ENCODE data around the gene TOMM40. TPM values are rescaled to one million over a fixed set of nuclear protein-coding genes. Genes with fewer than 3 reads are reported as not detected.
A peak's percentile ranks its signal among the peaks of the same experiment; 100 is the strongest.

TOMM40 gene
- total and polyA plus RNA-seq, 9 of the 15 experiments (the other 6 are each of a cell fraction or from before 2014, with no cell fraction given), result 0.89 to 290 (median 160) TPM

DNA sequence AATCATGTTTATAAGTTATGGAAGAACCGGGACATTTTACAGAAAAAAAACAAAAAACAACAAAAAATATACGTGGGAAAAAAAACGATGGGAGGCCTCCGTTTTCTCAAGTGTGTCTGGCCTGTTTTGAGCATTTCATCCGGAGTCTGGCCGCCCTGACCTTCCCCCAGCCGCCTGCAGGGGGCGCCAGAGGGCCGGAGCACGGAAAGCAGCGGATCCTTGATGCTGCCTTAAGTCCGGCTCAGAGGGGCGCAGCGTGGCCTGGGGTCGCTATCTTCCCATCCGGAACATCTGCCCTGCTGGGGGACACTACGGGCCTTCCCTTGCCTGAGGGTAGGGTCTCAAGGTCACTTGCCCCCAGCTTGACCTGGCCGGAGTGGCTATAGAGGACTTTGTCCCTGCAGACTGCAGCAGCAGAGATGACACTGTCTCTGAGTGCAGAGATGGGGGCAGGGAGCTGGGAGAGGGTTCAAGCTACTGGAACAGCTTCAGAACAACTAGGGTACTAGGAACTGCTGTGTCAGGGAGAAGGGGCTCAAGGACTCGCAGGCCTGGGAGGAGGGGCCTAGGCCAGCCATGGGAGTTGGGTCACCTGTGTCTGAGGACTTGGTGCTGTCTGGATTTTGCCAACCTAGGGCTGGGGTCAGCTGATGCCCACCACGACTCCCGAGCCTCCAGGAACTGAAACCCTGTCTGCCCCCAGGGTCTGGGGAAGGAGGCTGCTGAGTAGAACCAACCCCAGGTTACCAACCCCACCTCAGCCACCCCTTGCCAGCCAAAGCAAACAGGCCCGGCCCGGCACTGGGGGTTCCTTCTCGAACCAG is 12.8 kb downstream of the TOMM40 start (continued):
- TF ChIP-seq RB1 (IDR thresholded peaks at IDR 0.05; ENCODE audit: low read depth), result peak; percentile 60; the same call in 1 of the 2 replicates
- TF ChIP-seq TFAP4 (CRISPR knock-in tag; IDR thresholded peaks at IDR 0.05; ENCODE audit: borderline replicate concordance), result peak; percentile 41; the same call in 1 of the 2 replicates
- TF ChIP-seq, protein P1, sequence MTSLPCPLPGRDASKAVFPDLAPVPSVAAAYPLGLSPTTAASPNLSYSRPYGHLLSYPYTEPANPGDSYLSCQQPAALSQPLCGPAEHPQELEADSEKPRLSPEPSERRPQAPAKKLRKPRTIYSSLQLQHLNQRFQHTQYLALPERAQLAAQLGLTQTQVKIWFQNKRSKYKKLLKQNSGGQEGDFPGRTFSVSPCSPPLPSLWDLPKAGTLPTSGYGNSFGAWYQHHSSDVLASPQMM (CRISPR knock-in tag; IDR thresholded peaks at IDR 0.05), result no peak
- TF ChIP-seq RBM25 (IDR thresholded peaks at IDR 0.05; ENCODE audit: low read depth, low read length, severe bottlenecking), result no peak
- no peak for TF ChIP-seq MED1 (CRISPR knock-in tag; IDR thresholded peaks at IDR 0.05; ENCODE audit: borderline replicate concordance)
- TF ChIP-seq, protein P2, sequence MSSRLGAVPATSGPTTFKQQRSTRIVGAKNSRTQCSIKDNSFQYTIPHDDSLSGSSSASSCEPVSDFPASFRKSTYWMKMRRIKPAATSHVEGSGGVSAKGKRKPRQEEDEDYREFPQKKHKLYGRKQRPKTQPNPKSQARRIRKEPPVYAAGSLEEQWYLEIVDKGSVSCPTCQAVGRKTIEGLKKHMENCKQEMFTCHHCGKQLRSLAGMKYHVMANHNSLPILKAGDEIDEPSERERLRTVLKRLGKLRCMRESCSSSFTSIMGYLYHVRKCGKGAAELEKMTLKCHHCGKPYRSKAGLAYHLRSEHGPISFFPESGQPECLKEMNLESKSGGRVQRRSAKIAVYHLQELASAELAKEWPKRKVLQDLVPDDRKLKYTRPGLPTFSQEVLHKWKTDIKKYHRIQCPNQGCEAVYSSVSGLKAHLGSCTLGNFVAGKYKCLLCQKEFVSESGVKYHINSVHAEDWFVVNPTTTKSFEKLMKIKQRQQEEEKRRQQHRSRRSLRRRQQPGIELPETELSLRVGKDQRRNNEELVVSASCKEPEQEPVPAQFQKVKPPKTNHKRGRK (tag; IDR thresholded peaks at IDR 0.05), result no peak
- TF ChIP-seq DEAF1 (CRISPR knock-in tag; IDR thresholded peaks at IDR 0.05), result peak; percentile 80
- no peak for TF ChIP-seq ZNF778 (CRISPR knock-in tag; IDR thresholded peaks at IDR 0.05)
- TF ChIP-seq ATF2 (CRISPR knock-in tag; IDR thresholded peaks at IDR 0.05), result no peak
- no peak for TF ChIP-seq ZNF263 (CRISPR knock-in tag; IDR thresholded peaks at IDR 0.05; ENCODE audit: borderline replicate concordance)
- TF ChIP-seq SP1 (CRISPR knock-in tag; IDR thresholded peaks at IDR 0.05), result peak; percentile 39
- TF ChIP-seq PREB (CRISPR knock-in tag; IDR thresholded peaks at IDR 0.05), result no peak
- no peak for TF ChIP-seq DDX20 (tag; IDR thresholded peaks at IDR 0.05; ENCODE audit: low read depth)
- no peak for TF ChIP-seq MXI1 (IDR thresholded peaks at IDR 0.05; ENCODE audit: low read depth, low read length)
- no peak for TF ChIP-seq E2F6 (IDR thresholded peaks at IDR 0.05; ENCODE audit: borderline replicate concordance in 1 of 2, extremely low read depth in 1 of 2, insufficient read depth in 1 of 2, insufficient read length in 1 of 2, low read depth in 1 of 2, low read length in 1 of 2, poor library complexity in 1 of 2, severe bottlenecking in 1 of 2)
- peak; percentile 87 for TF ChIP-seq MYNN (IDR thresholded peaks at IDR 0.05)
- TF ChIP-seq MYNN (CRISPR knock-in tag; IDR thresholded peaks at IDR 0.05), result no peak

Data from K562 (cell line).